H9 (cell line): ENCODE results near the gene RASSF5. TPM values are rescaled to one million over a fixed set of nuclear protein-coding genes. Genes with fewer than 3 reads are reported as not detected.

Experiments used
- DNase-seq: peaks from one replicate; pipeline ENCODE4 v3.0.0-alpha.2; 2017
- H2AFZ ChIP-seq: one replicate; pipeline ENCODE4 v1.6.1; 2013; ENCODE audit warnings: mild to moderate bottlenecking, low read length, control low read depth, moderate library complexity
- H2AK5ac ChIP-seq: 2 replicates; pipeline ENCODE4 v1.6.1; 2013; ENCODE audit warnings: low read length, control low read depth, mixed read lengths; ENCODE audit not compliant: insufficient read length
- H2BK120ac ChIP-seq: one replicate; pipeline ENCODE4 v1.6.1; 2013; ENCODE audit warnings: low read depth, mild to moderate bottlenecking, low read length, control low read depth, inconsistent platforms; ENCODE audit not compliant: poor library complexity, severe bottlenecking
- H2BK12ac ChIP-seq: 2 replicates; pipeline ENCODE4 v1.6.1; 2013; ENCODE audit warnings: low read length, control low read depth, mixed read lengths, low read depth; ENCODE audit not compliant: insufficient read length
- H2BK15ac ChIP-seq: 2 replicates; pipeline ENCODE4 v1.6.1; 2013; ENCODE audit warnings: low read depth, low read length, control low read depth
- H2BK20ac ChIP-seq: one replicate; pipeline ENCODE4 v1.6.1; 2013; ENCODE audit warnings: low read depth, mild to moderate bottlenecking, low read length, control low read depth, inconsistent platforms; ENCODE audit not compliant: poor library complexity, severe bottlenecking
- H2BK5ac ChIP-seq: 2 replicates; pipeline ENCODE4 v1.6.1; 2013; ENCODE audit warnings: low read length, control low read depth, mixed read lengths; ENCODE audit not compliant: insufficient read length
- H3K14ac ChIP-seq: 2 replicates; pipeline ENCODE4 v1.6.1; 2013; ENCODE audit warnings: low read length, control low read depth; ENCODE audit not compliant: insufficient read depth
- H3K18ac ChIP-seq: 2 replicates; pipeline ENCODE4 v1.6.1; 2013; ENCODE audit warnings: low read depth, mild to moderate bottlenecking, mixed read lengths, low read length, control low read depth; ENCODE audit not compliant: insufficient read length
- H3K23ac ChIP-seq: 2 replicates; pipeline ENCODE4 v1.6.1; 2013; ENCODE audit warnings: low read length, control low read depth, mixed read lengths, low read depth; ENCODE audit not compliant: insufficient read length
- H3K23me2 ChIP-seq: 2 replicates; pipeline ENCODE4 v1.6.1; 2013; ENCODE audit warnings: low read depth, mild to moderate bottlenecking, mixed read lengths, low read length, control low read depth; ENCODE audit not compliant: insufficient read length, poor library complexity, severe bottlenecking
- H3K27ac ChIP-seq: 2 replicates; pipeline ENCODE4 v1.5.1; 2013; ENCODE audit warnings: low read length, control low read depth, mixed read lengths, low read depth; ENCODE audit not compliant: insufficient read length
- H3K27me3 ChIP-seq: 2 replicates; pipeline ENCODE4 v1.6.1; 2013; ENCODE audit warnings: low read length, control low read depth, inconsistent platforms; ENCODE audit not compliant: insufficient read depth
- H3K4ac ChIP-seq: 2 replicates; pipeline ENCODE4 v1.6.1; 2013; ENCODE audit warnings: low read depth, mild to moderate bottlenecking, control low read depth, inconsistent platforms, low read length, moderate library complexity
- H3K4me1 ChIP-seq: 2 replicates; pipeline ENCODE4 v1.6.1; 2013; ENCODE audit warnings: low read length, control low read depth, inconsistent platforms; ENCODE audit not compliant: insufficient read depth
- H3K4me2 ChIP-seq: 2 replicates; pipeline ENCODE4 v1.6.1; 2013; ENCODE audit warnings: low read length, control low read depth, mixed read lengths; ENCODE audit not compliant: insufficient read length, insufficient read depth
- H3K56ac ChIP-seq: 2 replicates; pipeline ENCODE4 v1.6.1; 2013; ENCODE audit warnings: low read depth, mild to moderate bottlenecking, mixed read lengths, low read length, control low read depth; ENCODE audit not compliant: insufficient read length
- H3K79me1 ChIP-seq: 2 replicates; pipeline ENCODE4 v1.6.1; 2013; ENCODE audit warnings: low read depth, mild to moderate bottlenecking, moderate library complexity, low read length, control low read depth, inconsistent platforms; ENCODE audit not compliant: insufficient read depth, poor library complexity, severe bottlenecking
- H3K79me2 ChIP-seq: 2 replicates; pipeline ENCODE4 v1.6.1; 2013; ENCODE audit warnings: low read length, control low read depth, inconsistent platforms; ENCODE audit not compliant: insufficient read depth
- H3K9ac ChIP-seq: 2 replicates; pipeline ENCODE4 v1.6.1; 2013; ENCODE audit warnings: low read length, control low read depth, mixed read lengths; ENCODE audit not compliant: insufficient read length; ENCODE audit errors: extremely low read depth
- H3K9me3 ChIP-seq: one replicate; pipeline ENCODE4 v1.6.1; 2013; ENCODE audit warnings: low read depth, low read length, inconsistent platforms; ENCODE audit not compliant: control insufficient read depth
- H3T11ph ChIP-seq: one replicate; pipeline ENCODE4 v1.6.1; 2013; ENCODE audit warnings: mild to moderate bottlenecking, low read length, control low read depth, inconsistent platforms
- H4K20me1 ChIP-seq: one replicate; pipeline ENCODE4 v1.6.1; 2013; ENCODE audit not compliant: control insufficient read depth, insufficient read length, insufficient read depth
- H4K5ac ChIP-seq: 2 replicates; pipeline ENCODE4 v1.6.1; 2013; ENCODE audit warnings: low read depth, mild to moderate bottlenecking, mixed read lengths, low read length, control low read depth; ENCODE audit not compliant: insufficient read length
- H4K8ac ChIP-seq: replicated peaks from 2 replicates; pipeline ENCODE4 v1.6.1; 2013; ENCODE audit warnings: low read length, control low read depth, mixed read lengths, low read depth; ENCODE audit not compliant: insufficient read length
- H4K91ac ChIP-seq: 2 replicates; pipeline ENCODE4 v1.6.1; 2013; ENCODE audit warnings: low read depth, mild to moderate bottlenecking, moderate library complexity, mixed read lengths, low read length, control low read depth; ENCODE audit not compliant: insufficient read length
- H3K27ac Mint-ChIP-seq, 3 experiments: 2 replicates in 2 of 3; 3 replicates in 1 of 3; pipeline ENCODE4 v1.8.0; 2020 to 2021; ENCODE audit warnings: mixed read lengths in 3 of 3, mild to moderate bottlenecking in 1 of 3, moderate library complexity in 1 of 3
- H3K27me3 Mint-ChIP-seq: 2 replicates; pipeline ENCODE4 v1.8.0; 2021; ENCODE audit warnings: low read depth, mild to moderate bottlenecking, moderate library complexity, mixed read lengths
- H3K36me3 Mint-ChIP-seq, 3 experiments: 2 replicates in 2 of 3; 3 replicates in 1 of 3; pipeline ENCODE4 v1.8.0; 2020 to 2021; ENCODE audit warnings: low read depth in 3 of 3, mixed read lengths in 3 of 3; ENCODE audit not compliant: insufficient read depth in 1 of 3
- H3K4me1 Mint-ChIP-seq, 2 experiments: 2 replicates each; pipeline ENCODE4 v1.8.0; 2020; ENCODE audit warnings: mixed read lengths in 2 of 2
- H3K4me3 Mint-ChIP-seq, 2 experiments: 2 replicates in 1 of 2; 3 replicates in 1 of 2; pipeline ENCODE4 v1.8.0; 2020 to 2021; ENCODE audit warnings: mild to moderate bottlenecking in 2 of 2, mixed read lengths in 2 of 2, moderate library complexity in 1 of 2
- H3K9me3 Mint-ChIP-seq, 2 experiments: 2 replicates in 1 of 2; 3 replicates in 1 of 2; pipeline ENCODE4 v1.8.0; 2020; ENCODE audit warnings: mild to moderate bottlenecking in 2 of 2, mixed read lengths in 2 of 2, moderate library complexity in 1 of 2
- CTCF ChIP-seq: fragments of 200-600 bp; sonication (generic); conservative IDR thresholded peaks from 3 replicates; pipeline ENCODE4 v1.8.0; 2021; ENCODE audit warnings: antibody characterized with exemption, mild to moderate bottlenecking
- WGBS: extraction: QIAGEN DNeasy Blood & Tissue Kit; methylation state at CpG from one replicate; pipeline ENCODE4 v1.1.7; 2013; ENCODE audit warnings: missing lambda C conversion rate, low lambda C conversion rate, mixed read lengths; ENCODE audit not compliant: insufficient read length; ENCODE audit errors: extremely low coverage; 5-methylcytosine and 5-hydroxymethylcytosine counted together
- total RNA-seq: library from RNA; stranded (reverse); gene quantifications from 2 replicates; pipeline ENCODE4 v1.2.1, GENCODE V29; 2021

The RASSF5 gene
- total RNA-seq, 1 experiment from 2014 or later, result 0.50 TPM

- H3K36me3 Mint-ChIP-seq, result peaks cover 0 to 2% (median 0%) of the 10 kb centered on the region in 3 experiments; a peak in 2 of 7 replicates
- Histone ChIP-seq H3K9ac (no peak overlapping the region), H3K4me2 (no peak overlapping the region), H4K91ac (no peak overlapping the region), H3K27ac (no peak overlapping the region), H3K18ac (no peak overlapping the region), H4K20me1 (no peaks in the 10 kb centered on the region), H3K79me1 (no peaks in the 10 kb centered on the region), H2AFZ (no peak overlapping the region), H4K8ac (no peak overlapping the region), H3K9me3 (no peaks in the 10 kb centered on the region), H3K56ac (no peak overlapping the region), H2BK15ac (no peak overlapping the region), H2BK20ac (no peak overlapping the region), H3K14ac (no peak overlapping the region), H2BK12ac (no peak overlapping the region), H3K23me2 (no peaks in the 10 kb centered on the region), H3K4ac (no peak overlapping the region), H3K27me3 (no peaks in the 10 kb centered on the region), H2AK5ac (no peak overlapping the region), H2BK120ac (no peak overlapping the region), H2BK5ac (no peak overlapping the region), H3K4me1 (peaks cover 3% of the 10 kb centered on the region; the same call in 1 of the 2 replicates), H3T11ph (no peak overlapping the region), H3K23ac (no peak overlapping the region), H4K5ac (no peak overlapping the region), H3K79me2 (no peaks in the 10 kb centered on the region)
- H3K4me1 Mint-ChIP-seq, result peaks cover 9 to 18% of the 10 kb centered on the region in 2 experiments
- peaks cover 12% of the 10 kb centered on the region for H3K27me3 Mint-ChIP-seq
- no peak overlapping the region for H3K4me3 Mint-ChIP-seq
- no peak for DNase-seq
- H3K9me3 Mint-ChIP-seq, result no peaks in the 10 kb centered on the region
- no peak for TF ChIP-seq CTCF
- no CpG with 5 or more reads among the region's 4 CpGs for WGBS
- H3K27ac Mint-ChIP-seq, result no peak overlapping the region
Observed at GRCh38 chr1:206497363-206497762, 10.0 kb upstream of the RASSF5 start.
